Loucy (cell line): ENCODE data around the gene EYA3.

Experiments used
- H2AFZ ChIP-seq: fragments of 200-600 bp; sonication (generic); 2 replicates; pipeline ENCODE4 v1.6.0; 2016; ENCODE audit warnings: antibody characterized with exemption, mild to moderate bottlenecking, low read length, moderate library complexity
- H3F3A ChIP-seq: fragments of 200-600 bp; 2 replicates; pipeline ENCODE4 v1.6.0; 2016; ENCODE audit warnings: antibody characterized with exemption, low read depth, mild to moderate bottlenecking
- H3K27me3 ChIP-seq: fragments of 200-600 bp; sonication (generic); 2 replicates; pipeline ENCODE4 v1.6.1; 2014; ENCODE audit warnings: low read length, mild to moderate bottlenecking; ENCODE audit not compliant: insufficient read depth, poor library complexity, severe bottlenecking
- H3K36me3 ChIP-seq: fragments of 200-600 bp; sonication (generic); 2 replicates; pipeline ENCODE4 v1.6.1; 2016; ENCODE audit warnings: low read length; ENCODE audit not compliant: insufficient read depth
- H3K4me1 ChIP-seq: fragments of 200-600 bp; sonication (generic); 2 replicates; pipeline ENCODE4 v1.5.1; 2014; ENCODE audit warnings: low read length, mild to moderate bottlenecking; ENCODE audit not compliant: insufficient read depth, poor library complexity, severe bottlenecking
- H3K4me2 ChIP-seq: fragments of 200-600 bp; sonication (generic); 2 replicates; pipeline ENCODE4 v1.6.0; 2014; ENCODE audit warnings: antibody characterized with exemption, low read length, low read depth, mild to moderate bottlenecking; ENCODE audit not compliant: poor library complexity, severe bottlenecking
- H3K4me3 ChIP-seq: fragments of 200-600 bp; sonication (generic); 2 replicates; pipeline ENCODE4 v1.5.1; 2014; ENCODE audit warnings: low read length, mild to moderate bottlenecking, mixed read lengths; ENCODE audit not compliant: poor library complexity, severe bottlenecking
- H3K79me2 ChIP-seq: fragments of 200-600 bp; sonication (generic); 2 replicates; pipeline ENCODE4 v1.6.1; 2014; ENCODE audit warnings: low read length; ENCODE audit not compliant: insufficient read depth
- H3K9ac ChIP-seq: fragments of 200-600 bp; sonication (generic); 2 replicates; pipeline ENCODE4 v1.6.0; 2014; ENCODE audit warnings: mild to moderate bottlenecking, low read depth, low read length, moderate library complexity; ENCODE audit not compliant: poor library complexity, severe bottlenecking
- H3K9me2 ChIP-seq: fragments of 200-600 bp; sonication (generic); replicated peaks from 2 replicates; pipeline ENCODE4 v1.6.1; 2016; ENCODE audit warnings: low read depth, low read length, mixed read lengths
- H3K9me3 ChIP-seq: fragments of 200-600 bp; sonication (generic); 2 replicates; pipeline ENCODE4 v1.6.1; 2014; ENCODE audit warnings: mild to moderate bottlenecking, antibody characterized with exemption, low read length, low read depth; ENCODE audit not compliant: insufficient read depth
- H4K20me1 ChIP-seq: fragments of 200-600 bp; sonication (generic); 2 replicates; pipeline ENCODE4 v1.6.0; 2014; ENCODE audit warnings: antibody characterized with exemption, low read length, mild to moderate bottlenecking; ENCODE audit not compliant: insufficient read depth, poor library complexity, severe bottlenecking
- CTCF ChIP-seq: fragments of 200-600 bp; sonication (generic); conservative IDR thresholded peaks from 2 replicates; pipeline ENCODE4 v1.5.1; 2014; ENCODE audit warnings: mild to moderate bottlenecking, antibody characterized with exemption, low read length
- EZH2phosphoT487 ChIP-seq: fragments of 200-600 bp; IDR thresholded peaks from 2 replicates; pipeline ENCODE4 v1.6.1; 2018; ENCODE audit warnings: antibody characterized with exemption, mild to moderate bottlenecking, moderate library complexity, borderline replicate concordance

The EYA3 gene

GRCh38 chr1:28050776-28051175, 37.6 kb downstream of the EYA3 start:
- H3K4me3 ChIP-seq = no peak overlapping the region
- no peaks in the 10 kb centered on the region for H4K20me1 ChIP-seq
- 0 out of 2 replicates have a peak, but pooled peaks cover 4% of the 10 kb centered on the region for H3F3A ChIP-seq
- H3K36me3 ChIP-seq = peaks cover 27% of the 10 kb centered on the region; the same call in 1 of the 2 replicates
- H3K27me3 ChIP-seq = no peaks in the 10 kb centered on the region
- no peak overlapping the region for H2AFZ ChIP-seq
- H3K4me2 ChIP-seq = no peak overlapping the region
- no peak overlapping the region for H3K9ac ChIP-seq
- TF ChIP-seq CTCF (no peak), EZH2phosphoT487 (no peak)
- H3K4me1 ChIP-seq = peaks cover 2% of the 10 kb centered on the region
- no peaks in the 10 kb centered on the region for H3K79me2 ChIP-seq
- H3K9me3 ChIP-seq = no peaks in the 10 kb centered on the region
- H3K9me2 ChIP-seq = no peaks in the 10 kb centered on the region

GRCh38 chr1:28046716-28047115, 41.7 kb downstream of the EYA3 start:
- TF ChIP-seq EZH2phosphoT487 = no peak
- TF ChIP-seq CTCF = no peak
- no peaks in the 10 kb centered on the region for H3K27me3 ChIP-seq

GRCh38 chr1:28045777-28046176, 42.6 kb downstream of the EYA3 start:
- Histone ChIP-seq H3K9me2 (no peaks in the 10 kb centered on the region), H3F3A (no peaks in the 10 kb centered on the region), H3K4me2 (no peak overlapping the region), H3K27me3 (no peaks in the 10 kb centered on the region), H3K36me3 (peaks cover 42% of the 10 kb centered on the region; the same call in 1 of the 2 replicates), H3K4me3 (no peak overlapping the region), H3K9me3 (no peaks in the 10 kb centered on the region), H4K20me1 (no peaks in the 10 kb centered on the region), H3K79me2 (no peaks in the 10 kb centered on the region), H3K9ac (no peak overlapping the region), H3K4me1 (no peaks in the 10 kb centered on the region), H2AFZ (no peak overlapping the region)
- TF ChIP-seq CTCF (no peak), EZH2phosphoT487 (no peak)

More at GRCh38 chr1:28046716-28047115, 41.7 kb downstream of the EYA3 start:
- H3K9ac ChIP-seq = no peak overlapping the region
- H3F3A ChIP-seq = no peaks in the 10 kb centered on the region
- no peaks in the 10 kb centered on the region for H3K9me3 ChIP-seq
- H3K36me3 ChIP-seq = peaks cover 37% of the 10 kb centered on the region; the same call in 1 of the 2 replicates
- H3K4me2 ChIP-seq = no peak overlapping the region
- H3K4me3 ChIP-seq = no peak overlapping the region
- H3K9me2 ChIP-seq = no peaks in the 10 kb centered on the region
- no peaks in the 10 kb centered on the region for H4K20me1 ChIP-seq
- H3K4me1 ChIP-seq = no peaks in the 10 kb centered on the region
- H3K79me2 ChIP-seq = no peaks in the 10 kb centered on the region
- H2AFZ ChIP-seq = no peak overlapping the region
